Neural crest cell (in vitro differentiated cells): ENCODE measurements around the gene SP1. TPM values are rescaled to one million over a fixed set of nuclear protein-coding genes. Genes with fewer than 3 reads are reported as not detected.
A peak's percentile ranks its signal among the peaks of the same experiment; 100 is the strongest.
"Not testable (repeated sequence)": the region's sequence is repeated elsewhere in the genome, so short reads cannot be mapped to it uniquely, and the experiment has no call there.

Source experiments
- DNase-seq: peaks from one replicate; pipeline ENCODE4 v3.0.0; 2021; ENCODE audit warnings: low read depth, mixed read lengths, low spot score
- H3K27ac Mint-ChIP-seq: one replicate; pipeline ENCODE4 v1.8.0; 2021; ENCODE audit warnings: mild to moderate bottlenecking, mixed read lengths; ENCODE audit not compliant: unreplicated experiment
- H3K27me3 Mint-ChIP-seq: 2 replicates; pipeline ENCODE4 v1.8.0; 2021; ENCODE audit warnings: low read depth, mild to moderate bottlenecking, mixed read lengths
- H3K36me3 Mint-ChIP-seq: 2 replicates; pipeline ENCODE4 v1.8.0; 2021; ENCODE audit warnings: low read depth, mild to moderate bottlenecking, mixed read lengths
- H3K4me1 Mint-ChIP-seq: 2 replicates; pipeline ENCODE4 v1.8.0; 2021; ENCODE audit warnings: mixed read lengths
- H3K4me3 Mint-ChIP-seq: one replicate; pipeline ENCODE4 v1.8.0; 2021; ENCODE audit warnings: mild to moderate bottlenecking, mixed read lengths
- H3K9me3 Mint-ChIP-seq: 2 replicates; pipeline ENCODE4 v1.8.0; 2021; ENCODE audit warnings: mixed read lengths
- total RNA-seq: library from RNA; stranded (reverse); gene quantifications from 2 replicates; pipeline ENCODE4 v1.2.1, GENCODE V29; 2021
- TF ChIP-seq, protein P1 (sequence below): fragments of 200-600 bp; sonication (generic); conservative IDR thresholded peaks from 2 replicates; pipeline ENCODE4 v1.5.0; 2021; ENCODE audit warnings: antibody characterized with exemption, mild to moderate bottlenecking

Gene SP1
- total RNA-seq, 1 donor from 2014 or later: 88.1 TPM

DNA sequence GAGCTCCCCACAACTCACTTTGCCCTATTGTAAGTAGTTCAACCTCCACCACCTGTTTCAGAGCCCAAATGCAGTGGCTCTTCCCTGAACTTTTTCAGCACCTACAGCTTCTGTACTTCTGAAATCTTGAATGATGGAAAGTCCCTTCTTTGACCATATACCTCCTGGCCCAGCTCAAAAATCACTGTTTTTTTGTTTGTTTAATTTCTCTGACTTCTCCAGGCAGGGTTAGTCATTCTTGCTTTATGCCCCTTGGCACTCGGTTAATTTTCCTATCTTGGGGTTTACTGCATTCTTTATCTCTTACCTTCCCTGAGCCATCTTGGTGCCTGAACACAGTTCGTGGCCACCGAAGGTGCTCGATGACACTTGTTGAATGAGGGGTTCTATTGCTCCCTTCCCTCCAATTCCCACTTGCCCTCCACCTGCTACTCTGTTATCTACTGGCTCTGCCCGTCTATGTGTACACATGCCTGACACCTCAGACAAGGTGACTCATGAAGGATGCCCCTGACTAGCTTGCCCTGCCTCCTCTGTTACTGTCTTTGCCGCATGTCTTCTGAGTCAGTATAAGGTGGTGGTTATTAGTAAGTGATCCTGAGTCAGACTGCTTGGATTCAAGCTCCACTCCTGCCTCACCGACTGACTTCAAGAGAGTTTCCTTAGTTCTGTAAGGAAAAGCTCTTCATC lies 48.1 kb downstream of the SP1 start:
- TF ChIP-seq, protein P1, sequence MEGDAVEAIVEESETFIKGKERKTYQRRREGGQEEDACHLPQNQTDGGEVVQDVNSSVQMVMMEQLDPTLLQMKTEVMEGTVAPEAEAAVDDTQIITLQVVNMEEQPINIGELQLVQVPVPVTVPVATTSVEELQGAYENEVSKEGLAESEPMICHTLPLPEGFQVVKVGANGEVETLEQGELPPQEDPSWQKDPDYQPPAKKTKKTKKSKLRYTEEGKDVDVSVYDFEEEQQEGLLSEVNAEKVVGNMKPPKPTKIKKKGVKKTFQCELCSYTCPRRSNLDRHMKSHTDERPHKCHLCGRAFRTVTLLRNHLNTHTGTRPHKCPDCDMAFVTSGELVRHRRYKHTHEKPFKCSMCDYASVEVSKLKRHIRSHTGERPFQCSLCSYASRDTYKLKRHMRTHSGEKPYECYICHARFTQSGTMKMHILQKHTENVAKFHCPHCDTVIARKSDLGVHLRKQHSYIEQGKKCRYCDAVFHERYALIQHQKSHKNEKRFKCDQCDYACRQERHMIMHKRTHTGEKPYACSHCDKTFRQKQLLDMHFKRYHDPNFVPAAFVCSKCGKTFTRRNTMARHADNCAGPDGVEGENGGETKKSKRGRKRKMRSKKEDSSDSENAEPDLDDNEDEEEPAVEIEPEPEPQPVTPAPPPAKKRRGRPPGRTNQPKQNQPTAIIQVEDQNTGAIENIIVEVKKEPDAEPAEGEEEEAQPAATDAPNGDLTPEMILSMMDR: no peak
- Mint-ChIP-seq H3K9me3 (no peaks in the 10 kb centered on the region), H3K27me3 (no peaks in the 10 kb centered on the region), H3K27ac (peak overlapping the region; percentile 32), H3K4me3 (no peak overlapping the region), H3K4me1 (no peaks in the 10 kb centered on the region), H3K36me3 (no peaks in the 10 kb centered on the region)
- no peak for DNase-seq

DNA sequence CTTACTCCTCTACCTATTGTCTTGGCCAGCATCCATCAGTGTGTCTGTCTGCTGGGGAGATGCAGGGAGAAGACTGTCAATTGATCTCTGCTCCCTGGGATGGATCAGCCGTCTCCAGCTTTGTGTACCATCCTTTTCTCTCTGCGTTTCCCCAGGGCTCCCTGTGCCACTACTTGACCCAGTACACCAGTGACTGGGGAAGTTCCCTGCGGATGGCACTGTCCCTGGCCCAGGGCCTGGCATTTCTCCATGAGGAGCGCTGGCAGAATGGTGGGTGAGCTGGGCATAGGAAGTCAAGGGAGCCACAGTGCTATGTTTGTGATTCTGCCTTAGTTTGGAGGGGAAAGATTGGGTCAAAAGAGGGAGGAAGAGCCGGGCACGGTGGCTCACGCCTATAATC lies 48.8 kb downstream of the SP1 start:
- no peaks in the 10 kb centered on the region for H3K9me3 Mint-ChIP-seq
- H3K4me3 Mint-ChIP-seq: no peak overlapping the region
- no peaks in the 10 kb centered on the region for H3K36me3 Mint-ChIP-seq
- H3K27ac Mint-ChIP-seq: no peak overlapping the region
- H3K4me1 Mint-ChIP-seq: no peaks in the 10 kb centered on the region
- DNase-seq: no peak
- TF ChIP-seq, protein P1: no peak
- no peaks in the 10 kb centered on the region for H3K27me3 Mint-ChIP-seq

DNA sequence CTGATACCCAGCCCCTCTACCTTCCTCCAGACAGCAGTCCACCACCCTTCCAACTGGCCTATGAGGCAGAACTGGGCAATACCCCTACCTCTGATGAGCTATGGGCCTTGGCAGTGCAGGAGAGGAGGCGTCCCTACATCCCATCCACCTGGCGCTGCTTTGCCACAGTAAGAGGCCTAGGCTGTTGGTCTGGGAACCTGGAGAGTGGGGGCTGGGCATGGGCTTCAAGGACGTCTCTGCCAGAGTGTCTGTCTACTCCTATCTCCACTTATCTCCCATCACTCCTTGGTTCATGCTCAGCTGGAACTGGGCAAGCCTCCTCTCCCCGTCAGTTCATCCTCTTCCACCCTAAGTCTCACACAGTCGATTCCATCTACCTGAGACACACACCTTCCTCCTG lies 50.1 kb downstream of the SP1 start:
- Mint-ChIP-seq H3K36me3 (no peaks in the 10 kb centered on the region), H3K27ac (no peak overlapping the region), H3K9me3 (no peaks in the 10 kb centered on the region), H3K4me3 (no peak overlapping the region), H3K27me3 (no peaks in the 10 kb centered on the region), H3K4me1 (no peaks in the 10 kb centered on the region)
- DNase-seq: no peak
- TF ChIP-seq, protein P1: no peak

DNA sequence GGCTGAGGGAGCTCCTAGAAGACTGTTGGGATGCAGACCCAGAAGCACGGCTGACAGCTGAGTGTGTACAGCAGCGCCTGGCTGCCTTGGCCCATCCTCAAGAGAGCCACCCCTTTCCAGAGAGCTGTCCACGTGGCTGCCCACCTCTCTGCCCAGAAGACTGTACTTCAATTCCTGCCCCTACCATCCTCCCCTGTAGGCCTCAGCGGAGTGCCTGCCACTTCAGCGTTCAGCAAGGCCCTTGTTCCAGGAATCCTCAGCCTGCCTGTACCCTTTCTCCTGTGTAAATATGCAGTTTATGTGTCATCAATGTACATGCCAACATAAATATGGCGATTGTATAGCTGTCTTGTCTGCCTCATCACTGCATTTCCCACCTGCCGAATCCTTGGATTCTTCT lies 51.2 kb downstream of the SP1 start:
- TF ChIP-seq, protein P1: no peak
- no peak overlapping the region for H3K4me3 Mint-ChIP-seq
- peak overlapping the region; percentile 17 for H3K27ac Mint-ChIP-seq
- H3K4me1 Mint-ChIP-seq: no peaks in the 10 kb centered on the region
- no peaks in the 10 kb centered on the region for H3K27me3 Mint-ChIP-seq
- H3K36me3 Mint-ChIP-seq: no peaks in the 10 kb centered on the region
- no peak for DNase-seq
- no peaks in the 10 kb centered on the region for H3K9me3 Mint-ChIP-seq

DNA sequence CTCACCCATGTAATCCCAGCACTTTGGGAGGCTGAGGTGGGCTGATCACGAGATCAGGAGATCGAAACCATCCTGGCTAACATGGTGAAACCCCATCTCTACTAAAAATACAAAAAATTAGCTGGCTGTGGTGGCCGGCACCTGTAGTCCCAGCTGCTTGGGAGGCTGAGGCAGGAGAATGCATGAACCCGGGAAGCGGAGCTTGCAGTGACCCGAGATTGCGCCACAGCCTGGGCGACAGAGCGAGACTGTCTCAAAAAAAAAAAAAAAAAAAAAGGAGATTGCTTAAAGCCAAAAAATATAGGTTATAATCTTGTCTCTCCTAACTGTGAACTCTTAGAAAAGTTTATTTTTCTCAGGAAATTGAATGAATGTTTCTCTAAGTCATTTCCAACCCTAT lies 55.4 kb downstream of the SP1 start:
- not testable (repeated sequence) for H3K27me3 Mint-ChIP-seq, H3K27ac Mint-ChIP-seq, H3K9me3 Mint-ChIP-seq, H3K4me1 Mint-ChIP-seq, DNase-seq, H3K4me3 Mint-ChIP-seq, H3K36me3 Mint-ChIP-seq

DNA sequence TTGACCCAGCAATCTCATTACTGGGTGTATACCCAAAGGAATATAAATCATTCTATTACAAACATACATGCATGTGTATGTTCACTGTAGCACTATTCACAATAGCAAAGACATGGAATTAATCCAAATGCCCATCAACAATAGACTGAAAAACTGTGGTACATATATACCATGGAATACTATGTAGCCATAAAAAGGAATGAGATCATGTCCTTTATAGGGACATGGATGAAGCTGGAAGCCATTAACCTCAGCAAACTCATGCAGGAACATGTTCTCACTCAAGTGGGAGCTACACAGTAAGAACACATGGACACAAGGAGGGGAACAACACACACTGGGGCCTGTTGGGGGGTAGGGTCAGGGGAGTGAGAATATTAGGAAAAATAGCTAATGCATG lies 59.6 kb downstream of the SP1 start:
- H3K9me3 Mint-ChIP-seq, DNase-seq, H3K27me3 Mint-ChIP-seq, H3K27ac Mint-ChIP-seq, H3K36me3 Mint-ChIP-seq: not testable (repeated sequence)
- peak overlapping the region; percentile 69 for H3K4me3 Mint-ChIP-seq
- H3K4me1 Mint-ChIP-seq: peaks cover 25% of the 10 kb centered on the region
